Gastroesophageal sphincter (tissue), 3 donors: Measurements from ENCODE around the gene ARHGEF7.

ENCODE experiments used
- EP300 ChIP-seq: sonication (generic); formaldehyde crosslinking; IDR thresholded peaks from one replicate; pipeline ENCODE4 v1.6.1; 2017; ENCODE audit warnings: antibody characterized with exemption, mild to moderate bottlenecking
- POLR2A ChIP-seq, 2 donors: fragments of 450-650 bp; IDR thresholded peaks; one replicate each; pipeline ENCODE4 v1.6.1; 2017; ENCODE audit warnings: antibody characterized with exemption in 2 of 2, mild to moderate bottlenecking in 2 of 2, moderate library complexity in 1 of 2
- POLR2AphosphoS5 ChIP-seq: sonication (generic); formaldehyde crosslinking; IDR thresholded peaks from one replicate; pipeline ENCODE4 v1.6.1; 2017; ENCODE audit warnings: antibody characterized with exemption
- TF ChIP-seq, protein P1 (sequence below), 4 experiments: fragments of 200-600 bp in 2 of 4; fragments of 450-650 bp in 2 of 4; sonication (generic) in 1 of 4; IDR thresholded peaks; one replicate each; pipeline ENCODE4 v1.5.1; 2017 to 2019; ENCODE audit warnings: antibody characterized with exemption in 4 of 4, mild to moderate bottlenecking in 2 of 4, moderate library complexity in 2 of 4

DNA sequence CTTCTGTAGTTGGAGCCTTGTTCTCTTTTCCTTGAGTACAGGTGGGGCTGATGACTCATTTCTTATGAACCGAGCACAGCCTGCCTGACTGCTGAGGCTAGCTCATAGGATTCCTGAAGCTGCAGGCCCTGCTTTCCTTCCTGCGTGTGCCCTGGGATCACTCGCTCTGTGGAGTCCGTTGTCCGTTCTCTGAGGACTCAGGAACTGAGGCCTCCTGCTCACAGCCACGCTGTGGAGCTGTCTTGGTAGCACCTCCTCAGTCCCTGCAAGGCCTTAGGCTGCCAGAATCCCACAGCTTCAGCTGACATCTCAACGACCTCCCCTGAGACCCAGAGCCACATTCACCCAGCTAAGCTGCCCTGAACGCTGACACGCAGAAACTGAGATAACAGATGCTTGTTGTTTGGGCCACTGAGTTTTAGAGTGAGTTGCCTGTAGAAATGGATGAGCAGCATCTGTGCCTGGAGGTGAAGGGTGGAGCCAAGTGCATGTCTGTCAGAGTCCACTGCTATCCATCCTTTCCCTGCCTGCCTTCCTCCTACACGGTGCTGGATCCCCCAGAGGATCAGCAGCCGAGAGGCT is 72.9 kb downstream of the ARHGEF7 start:
- TF ChIP-seq, protein P1, sequence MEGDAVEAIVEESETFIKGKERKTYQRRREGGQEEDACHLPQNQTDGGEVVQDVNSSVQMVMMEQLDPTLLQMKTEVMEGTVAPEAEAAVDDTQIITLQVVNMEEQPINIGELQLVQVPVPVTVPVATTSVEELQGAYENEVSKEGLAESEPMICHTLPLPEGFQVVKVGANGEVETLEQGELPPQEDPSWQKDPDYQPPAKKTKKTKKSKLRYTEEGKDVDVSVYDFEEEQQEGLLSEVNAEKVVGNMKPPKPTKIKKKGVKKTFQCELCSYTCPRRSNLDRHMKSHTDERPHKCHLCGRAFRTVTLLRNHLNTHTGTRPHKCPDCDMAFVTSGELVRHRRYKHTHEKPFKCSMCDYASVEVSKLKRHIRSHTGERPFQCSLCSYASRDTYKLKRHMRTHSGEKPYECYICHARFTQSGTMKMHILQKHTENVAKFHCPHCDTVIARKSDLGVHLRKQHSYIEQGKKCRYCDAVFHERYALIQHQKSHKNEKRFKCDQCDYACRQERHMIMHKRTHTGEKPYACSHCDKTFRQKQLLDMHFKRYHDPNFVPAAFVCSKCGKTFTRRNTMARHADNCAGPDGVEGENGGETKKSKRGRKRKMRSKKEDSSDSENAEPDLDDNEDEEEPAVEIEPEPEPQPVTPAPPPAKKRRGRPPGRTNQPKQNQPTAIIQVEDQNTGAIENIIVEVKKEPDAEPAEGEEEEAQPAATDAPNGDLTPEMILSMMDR (IDR thresholded peaks at IDR 0.05), result no peak
- TF ChIP-seq POLR2A (IDR thresholded peaks at IDR 0.05) (no peak), EP300 (no peak), POLR2AphosphoS5 (no peak)
